H1 (cell line): ENCODE results near the gene MCEMP1. TPM values are rescaled to one million over a fixed set of nuclear protein-coding genes. Genes with fewer than 3 reads are reported as not detected.

Experiments used
- CTCF ChIA-PET: fragments of 300-600 bp; sonication (Branson Sonifier 250); formaldehyde crosslinking; loops from one replicate; lab custom pipeline; 2021; ENCODE audit not compliant: partially characterized antibody; lab: Charles Lee
- POLR2A ChIA-PET: fragments of 300-600 bp; sonication (Branson Sonifier 250); formaldehyde crosslinking; loops from one replicate; lab custom pipeline; 2021; ENCODE audit warnings: inconsistent platforms; ENCODE audit not compliant: partially characterized antibody; lab: Charles Lee
- DNase-seq, 2 experiments: peaks; one replicate each; pipeline versions ENCODE4 v3.0.0 to v3.0.0-alpha.2; 2010 to 2022; ENCODE audit warnings: low spot score in 2 of 2, low read depth in 1 of 2, mixed read lengths in 1 of 2
- FAIRE-seq: peaks from 2 replicates; lab custom pipeline; 2011; peaks lifted over from hg19 to GRCh38; lab: Jason Lieb, UNC
- H2AFZ ChIP-seq: 2 replicates; pipeline ENCODE4 v1.8.1; 2012; ENCODE audit warnings: low read length, inconsistent platforms
- H2AK5ac ChIP-seq: 2 replicates; pipeline ENCODE4 v1.6.1; 2013; ENCODE audit warnings: low read depth, low read length
- H2BK120ac ChIP-seq: replicated peaks from 2 replicates; pipeline ENCODE3; 2013; ENCODE audit warnings: low read depth, low read length, inconsistent platforms
- H2BK12ac ChIP-seq: 2 replicates; pipeline ENCODE4 v1.6.1; 2013; ENCODE audit warnings: low read depth, low read length
- H2BK15ac ChIP-seq: 2 replicates; pipeline ENCODE4 v1.6.1; 2013; ENCODE audit warnings: low read length
- H2BK20ac ChIP-seq: 2 replicates; pipeline ENCODE4 v1.6.1; 2013; ENCODE audit warnings: low read length
- H2BK5ac ChIP-seq: 2 replicates; pipeline ENCODE4 v1.6.1; 2013; ENCODE audit warnings: low read depth, low read length
- H3K14ac ChIP-seq: 2 replicates; pipeline ENCODE4 v1.6.1; 2013; ENCODE audit warnings: inconsistent platforms; ENCODE audit not compliant: insufficient read length
- H3K18ac ChIP-seq: 2 replicates; pipeline ENCODE4 v1.6.1; 2013; ENCODE audit warnings: low read length; ENCODE audit errors: extremely low read depth
- H3K23ac ChIP-seq: 2 replicates; pipeline ENCODE4 v1.6.1; 2013; ENCODE audit warnings: inconsistent platforms; ENCODE audit not compliant: insufficient read length
- H3K23me2 ChIP-seq: 2 replicates; pipeline ENCODE4 v1.6.1; 2013; ENCODE audit warnings: low read depth, low read length
- H3K27ac ChIP-seq: 2 replicates; pipeline ENCODE4 v1.6.1; 2011; ENCODE audit warnings: low read depth, low read length, inconsistent platforms
- H3K27me3 ChIP-seq, 4 experiments: replicated peaks in 1 of 4; 1 replicate in 1 of 4; 2 replicates in 3 of 4; pipeline versions ENCODE4 v1.6.1 to v1.8.1; 2011 to 2013; ENCODE audit warnings: low read length in 3 of 4, mild to moderate bottlenecking in 3 of 4, inconsistent platforms in 2 of 4, mixed read lengths in 2 of 4, moderate library complexity in 1 of 4; ENCODE audit not compliant: control insufficient read depth in 3 of 4, insufficient read depth in 3 of 4; ENCODE audit errors: extremely low read depth in 1 of 4
- H3K36me3 ChIP-seq, 4 experiments: 2 replicates each; pipeline versions ENCODE4 v1.6.1 to v1.8.1; 2011 to 2013; ENCODE audit warnings: mild to moderate bottlenecking in 4 of 4, low read length in 3 of 4, moderate library complexity in 2 of 4, control low read depth in 1 of 4, inconsistent platforms in 1 of 4; ENCODE audit not compliant: insufficient read depth in 4 of 4, control insufficient read depth in 2 of 4
- H3K4ac ChIP-seq: replicated peaks from 2 replicates; pipeline ENCODE3; 2013; ENCODE audit warnings: low read length, low read depth, mixed read lengths, inconsistent platforms; ENCODE audit not compliant: insufficient read length
- H3K4me1 ChIP-seq, 4 experiments: replicated peaks in 1 of 4; 1 replicate in 1 of 4; 2 replicates in 3 of 4; pipeline versions ENCODE4 v1.6.1 to v1.8.1; 2011 to 2013; ENCODE audit warnings: low read length in 3 of 4, inconsistent platforms in 2 of 4, mixed read lengths in 1 of 4; ENCODE audit not compliant: insufficient read depth in 4 of 4, control insufficient read depth in 3 of 4
- H3K4me2 ChIP-seq, 2 experiments: 2 replicates each; pipeline versions ENCODE4 v1.6.1 to v1.8.1; 2011 to 2013; ENCODE audit warnings: low read depth in 2 of 2, low read length in 2 of 2, control low read depth in 1 of 2, inconsistent platforms in 1 of 2, mild to moderate bottlenecking in 1 of 2; ENCODE audit not compliant: insufficient read depth in 1 of 2
- H3K4me3 ChIP-seq, 4 experiments: fragments of 200-600, 300-600 bp in 1 of 4; sonication (generic), shearing (Covaris generic), sonication (Bioruptor Twin) in 1 of 4; 2 replicates each; pipeline versions ENCODE4 v1.5.1 to v1.8.1; 2011 to 2016; ENCODE audit warnings: low read length in 4 of 4, low read depth in 3 of 4, control low read depth in 2 of 4, inconsistent platforms in 2 of 4, mild to moderate bottlenecking in 2 of 4, mixed read lengths in 1 of 4, moderate library complexity in 1 of 4; ENCODE audit not compliant: insufficient read depth in 2 of 4; ENCODE audit errors: extremely low read depth in 1 of 4
- H3K56ac ChIP-seq: replicated peaks from 2 replicates; pipeline ENCODE3; 2013; ENCODE audit warnings: low read depth, mild to moderate bottlenecking, mixed read lengths, low read length, inconsistent platforms; ENCODE audit not compliant: insufficient read length
- H3K79me1 ChIP-seq: 2 replicates; pipeline ENCODE4 v1.6.1; 2013; ENCODE audit warnings: low read depth, low read length, control low read depth
- H3K79me2 ChIP-seq, 2 experiments: 2 replicates each; pipeline versions ENCODE4 v1.6.1 to v1.8.1; 2012 to 2013; ENCODE audit warnings: low read length in 2 of 2, mild to moderate bottlenecking in 2 of 2, inconsistent platforms in 1 of 2; ENCODE audit not compliant: insufficient read depth in 2 of 2, control insufficient read depth in 1 of 2
- H3K9ac ChIP-seq, 4 experiments: replicated peaks in 1 of 4; 1 replicate in 1 of 4; 2 replicates in 3 of 4; pipeline versions ENCODE4 v1.6.1 to v1.8.1; 2011 to 2013; ENCODE audit warnings: low read depth in 3 of 4, low read length in 3 of 4, control low read depth in 2 of 4, mild to moderate bottlenecking in 2 of 4, moderate library complexity in 2 of 4, inconsistent platforms in 1 of 4; ENCODE audit errors: extremely low read depth in 1 of 4
- H3K9me3 ChIP-seq, 2 experiments: 2 replicates each; pipeline versions ENCODE4 v1.6.1 to v1.8.1; 2012 to 2013; ENCODE audit warnings: mild to moderate bottlenecking in 2 of 2, moderate library complexity in 2 of 2, control low read depth in 1 of 2, inconsistent platforms in 1 of 2, low read depth in 1 of 2, low read length in 1 of 2, mixed read lengths in 1 of 2; ENCODE audit not compliant: insufficient read depth in 2 of 2
- H4K20me1 ChIP-seq, 2 experiments: replicated peaks in 1 of 2; 2 replicates each; pipeline versions ENCODE3 to v1.8.1; 2011 to 2013; ENCODE audit warnings: inconsistent platforms in 2 of 2, low read length in 2 of 2, mild to moderate bottlenecking in 1 of 2; ENCODE audit not compliant: insufficient read depth in 2 of 2, control insufficient read depth in 1 of 2
- H4K5ac ChIP-seq: 2 replicates; pipeline ENCODE4 v1.6.1; 2013; ENCODE audit warnings: low read length, low read depth, mixed read lengths, inconsistent platforms; ENCODE audit not compliant: insufficient read length
- H4K8ac ChIP-seq: 2 replicates; pipeline ENCODE4 v1.8.0; 2013; ENCODE audit warnings: mild to moderate bottlenecking, moderate library complexity, low read length, inconsistent platforms; ENCODE audit not compliant: insufficient read depth; ENCODE audit errors: extremely low read depth
- H4K91ac ChIP-seq: replicated peaks from 2 replicates; pipeline ENCODE3; 2013; ENCODE audit warnings: low read length, mixed read lengths, inconsistent platforms; ENCODE audit not compliant: insufficient read length
- CTBP2 ChIP-seq: IDR thresholded peaks from 2 replicates; pipeline ENCODE4 v1.7.0; 2011; ENCODE audit warnings: borderline replicate concordance, mild to moderate bottlenecking, moderate library complexity, mixed read lengths, low read length; ENCODE audit not compliant: insufficient read depth, insufficient read length
- KDM1A ChIP-seq: fragments of 200-600, 300-600 bp; sonication (generic); IDR thresholded peaks from 2 replicates; pipeline ENCODE4 v1.7.1; 2016; ENCODE audit warnings: mild to moderate bottlenecking, low read length, borderline replicate concordance
- POLR2A ChIP-seq, 2 experiments: IDR thresholded peaks; 1 replicate in 1 of 2; 2 replicates in 1 of 2; pipeline ENCODE4 v1.6.1; 2011; ENCODE audit warnings: low read depth in 2 of 2, low read length in 2 of 2, mild to moderate bottlenecking in 2 of 2; ENCODE audit errors: control extremely low read depth in 1 of 2
- RBBP5 ChIP-seq: IDR thresholded peaks from 2 replicates; pipeline ENCODE4 v1.7.1; 2012; ENCODE audit warnings: low read depth, mild to moderate bottlenecking, inconsistent platforms, low read length, moderate library complexity, borderline replicate concordance
- TAF7 ChIP-seq: optimal IDR thresholded peaks from 2 replicates; pipeline ENCODE3; 2011; ENCODE audit warnings: low read depth, mild to moderate bottlenecking, inconsistent platforms, low read length, moderate library complexity, borderline replicate concordance
- TCF12 ChIP-seq: IDR thresholded peaks from 2 replicates; pipeline ENCODE4 v1.6.1; 2011; ENCODE audit warnings: low read depth, mild to moderate bottlenecking, low read length
- USF2 ChIP-seq: IDR thresholded peaks from 2 replicates; pipeline ENCODE4 v1.6.1; 2011; ENCODE audit warnings: low read length, improper control_type of control experiment
- WGBS, 2 experiments: shearing (Covaris generic) in 1 of 2; methylation state at CpG; one replicate each; pipeline versions ENCODE4 v1.1.6 to v1.1.7; 2013 to 2015; ENCODE audit warnings: low lambda C conversion rate in 2 of 2, mixed read lengths in 2 of 2, inconsistent platforms in 1 of 2, low coverage in 1 of 2, missing lambda C conversion rate in 1 of 2; ENCODE audit not compliant: insufficient replicate concordance in 2 of 2, insufficient coverage in 1 of 2, insufficient read length in 1 of 2; ENCODE audit errors: extremely low coverage in 1 of 2, missing lambda C conversion rate in 1 of 2; 5-methylcytosine and 5-hydroxymethylcytosine counted together
- polyA plus RNA-seq, 7 experiments: library from polyadenylated mRNA; depleted of rRNA in 3 of 7; stranded (reverse) in 5 of 7; unstranded in 2 of 7; fragments of >200 nt in 5 of 7; fragments of 200-250 nt in 2 of 7; gene quantifications; 1 replicate in 5 of 7; 2 replicates in 1 of 7; 4 replicates in 1 of 7; pipeline versions ENCODE4 v1.2.1 to v1.2.3, GENCODE V29; 2011 to 2013; ENCODE audit warnings: missing spikeins in 2 of 7, mixed read lengths in 2 of 7
- total RNA-seq: library from RNA; stranded (reverse); fragmentation: NEBNext Ultra II Directional; extraction: Animal tissue kit (Norgen Biotek cat#: 25700); gene quantifications from 2 replicates; pipeline ENCODE4 v1.2.1, GENCODE V29; 2021
- TF ChIP-seq, protein P1 (sequence below): IDR thresholded peaks from 2 replicates; pipeline ENCODE4 v1.6.1; 2012; ENCODE audit warnings: inconsistent platforms

Gene MCEMP1
- total and polyA plus RNA-seq, 2 of the 8 experiments (the other 6 are each of a cell fraction or from before 2014, with no cell fraction given) = not detected

DNA sequence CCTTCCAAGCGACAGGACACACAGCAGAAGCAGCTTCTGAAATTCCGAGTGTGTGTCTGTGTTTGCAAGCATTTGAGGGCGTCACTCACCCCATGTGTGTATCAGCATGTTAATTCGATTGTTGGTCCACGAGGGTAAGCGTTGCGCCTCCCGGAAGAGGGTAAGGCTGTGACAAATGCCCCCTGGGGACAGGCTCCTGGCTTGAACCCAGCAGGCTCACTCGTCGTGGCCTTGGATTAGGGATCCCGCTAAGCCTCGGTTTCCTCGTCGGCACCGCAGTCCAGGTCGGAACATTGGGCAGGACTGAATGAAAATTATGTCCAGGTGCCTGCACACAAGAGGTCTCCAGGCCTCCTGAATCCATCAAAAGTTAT lies 40.6 kb upstream of the MCEMP1 start:
- TF ChIP-seq TAF7 (no peak), CTBP2 (no peak), POLR2A (IDR thresholded peaks at IDR 0.05; ENCODE audit: control extremely low read depth in 1 of 2, low read depth in 2 of 2, low read length in 2 of 2) (no peak), TCF12 (no peak), KDM1A (no peak), RBBP5 (no peak), USF2 (no peak)
- TF ChIP-seq, protein P1, sequence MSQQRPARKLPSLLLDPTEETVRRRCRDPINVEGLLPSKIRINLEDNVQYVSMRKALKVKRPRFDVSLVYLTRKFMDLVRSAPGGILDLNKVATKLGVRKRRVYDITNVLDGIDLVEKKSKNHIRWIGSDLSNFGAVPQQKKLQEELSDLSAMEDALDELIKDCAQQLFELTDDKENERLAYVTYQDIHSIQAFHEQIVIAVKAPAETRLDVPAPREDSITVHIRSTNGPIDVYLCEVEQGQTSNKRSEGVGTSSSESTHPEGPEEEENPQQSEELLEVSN = no peak
- TF ChIP-seq, all 59 proteins: peak for 0
- Histone ChIP-seq H3K9me3 (no peaks in the 10 kb centered on the region; a peak in 1 of 4 replicates), H3K4me2 (peak overlapping the region; percentile 34 to 54; a peak in 3 of 4 replicates), H3K36me3 (peaks cover 0 to 6% (median 0%) of the 10 kb centered on the region in 4 experiments; a peak in 3 of 8 replicates), H3K4me1 (peaks cover 0 to 6% (median under 1%) of the 10 kb centered on the region in 4 experiments; a peak in 3 of 7 replicates), H4K8ac (no peak overlapping the region; the same call in 1 of the 2 replicates), H2BK12ac (peak overlapping the region; percentile 78; the same call in 1 of the 2 replicates), H4K91ac (no peak overlapping the region), H3K23me2 (peaks cover 5% of the 10 kb centered on the region; the same call in 1 of the 2 replicates), H3K9ac (no peak overlapping the region), H4K20me1 (peaks cover 3 to 16% of the 10 kb centered on the region in 2 experiments), H3K14ac (no peak overlapping the region), H4K5ac (no peak overlapping the region), H3K27me3 (peaks cover 3 to 19% (median 16%) of the 10 kb centered on the region in 4 experiments), H2BK5ac (no peak overlapping the region), H2AK5ac (peak overlapping the region; percentile 34; the same call in 1 of the 2 replicates), H3K79me2 (peaks cover 0 to 3% of the 10 kb centered on the region in 2 experiments; a peak in 1 of 4 replicates), H2BK20ac (no peak overlapping the region), H3K18ac (no peak overlapping the region), H3K79me1 (no peaks in the 10 kb centered on the region; the same call in 1 of the 2 replicates), H2BK120ac (no peak overlapping the region), H2AFZ (no peak overlapping the region), H3K27ac (no peak overlapping the region), H3K4ac (no peak overlapping the region), H3K56ac (no peak overlapping the region), H3K23ac (no peak overlapping the region), H2BK15ac (peak overlapping the region; percentile 98; the same call in 1 of the 2 replicates), H3K4me3 (peak overlapping the region in 1 of 4 experiments; percentile 88; a peak in 2 of 8 replicates)
- ChIA-PET CTCF (interaction anchor here (1.2 to 1.7 kb wide), 4 partner anchors 39 to 70 kb away, joined by 4 to 7 read pairs (median 6); partner anchors contain the start of gene TRAPPC5), POLR2A (interaction anchor here (0.8 to 5.7 kb wide), 2 partner anchors 13 to 59 kb away, joined by 3 to 34 read pairs; no protein-coding TSS in a partner anchor)
- DNase-seq = no peak
- WGBS, 2 experiments = 78% methylated on average over 16 of the region's 16 CpGs; no CpG with 5 or more reads in 1 of the 2 experiments
- FAIRE-seq = no peak
